Smooth muscle cell (in vitro differentiated cells): ENCODE measurements around the gene NOL4L. TPM values are rescaled to one million over a fixed set of nuclear protein-coding genes. Genes with fewer than 3 reads are reported as not detected.
A peak's percentile ranks its signal among the peaks of the same experiment; 100 is the strongest.

Experiments used
- DNase-seq: peaks from one replicate; lab custom pipeline; 2025; ENCODE audit not compliant: unreplicated experiment; lab: John Stamatoyannopoulos, UW
- H2AFZ ChIP-seq: fragments of 200-600 bp; sonication (generic); 2 replicates; pipeline ENCODE4 v1.6.0; 2016; ENCODE audit warnings: antibody characterized with exemption, low read depth, mild to moderate bottlenecking
- H3F3A ChIP-seq: fragments of 200-600 bp; sonication (generic); 2 replicates; pipeline ENCODE4 v1.6.0; 2017; ENCODE audit warnings: antibody characterized with exemption, low read depth
- H3K27ac ChIP-seq: fragments of 200-600 bp; sonication (generic); 2 replicates; pipeline ENCODE4 v1.5.1; 2016; ENCODE audit warnings: low read depth, mild to moderate bottlenecking
- H3K27me3 ChIP-seq: fragments of 200-600 bp; sonication (generic); 2 replicates; pipeline ENCODE4 v1.6.1; 2016; ENCODE audit warnings: low read depth, mild to moderate bottlenecking
- H3K36me3 ChIP-seq: fragments of 200-600 bp; sonication (generic); 2 replicates; pipeline ENCODE4 v1.5.1; 2016; ENCODE audit warnings: low read depth
- H3K4me1 ChIP-seq: fragments of 200-600 bp; sonication (generic); 2 replicates; pipeline ENCODE4 v1.5.1; 2016; ENCODE audit warnings: low read depth
- H3K4me2 ChIP-seq: fragments of 200-600 bp; sonication (generic); 2 replicates; pipeline ENCODE4 v1.6.0; 2016; ENCODE audit warnings: mild to moderate bottlenecking
- H3K4me3 ChIP-seq: fragments of 200-600 bp; sonication (generic); 2 replicates; pipeline ENCODE4 v1.5.1; 2016; ENCODE audit warnings: mild to moderate bottlenecking
- H3K79me2 ChIP-seq: fragments of 200-600 bp; sonication (generic); 2 replicates; pipeline ENCODE4 v1.6.0; 2016; ENCODE audit warnings: low read depth, mild to moderate bottlenecking
- H3K9ac ChIP-seq: fragments of 200-600 bp; sonication (generic); 2 replicates; pipeline ENCODE4 v1.6.0; 2016; ENCODE audit warnings: low read depth
- H3K9me3 ChIP-seq: fragments of 200-600 bp; sonication (generic); replicated peaks from 2 replicates; pipeline ENCODE4 v1.5.1; 2016; ENCODE audit warnings: low read depth
- H4K20me1 ChIP-seq: fragments of 200-600 bp; sonication (generic); 2 replicates; pipeline ENCODE4 v1.6.0; 2016; ENCODE audit warnings: low read depth
- whole genome bisulfite sequencing: methylation state at CpG from one replicate; pipeline ENCODE4 v1.1.7; 2016; ENCODE audit warnings: low lambda C conversion rate; 5-methylcytosine and 5-hydroxymethylcytosine counted together
- polyA plus RNA-seq: library from polyadenylated mRNA; unstranded; fragments of >200 nt; fragmentation: Nextera tagmentation; extraction: Ambion mirVana; gene quantifications from 2 replicates; pipeline ENCODE4 v1.2.1, GENCODE V29; 2016
- total RNA-seq: library from RNA; depleted of rRNA; stranded (reverse); fragments of >200 nt; gene quantifications from 2 replicates; pipeline ENCODE4 v1.2.3, GENCODE V29; 2014
- TF ChIP-seq, protein P1 (sequence below): fragments of 200-600 bp; sonication (generic); IDR thresholded peaks from 2 replicates; pipeline ENCODE4 v1.5.1; 2017; ENCODE audit warnings: borderline replicate concordance, mild to moderate bottlenecking, antibody characterized with exemption; ENCODE audit not compliant: insufficient read depth, poor library complexity, severe bottlenecking

Gene NOL4L
- total and polyA plus RNA-seq, 2 experiments from 2014 or later = 26.0 to 26.2 TPM

DNA sequence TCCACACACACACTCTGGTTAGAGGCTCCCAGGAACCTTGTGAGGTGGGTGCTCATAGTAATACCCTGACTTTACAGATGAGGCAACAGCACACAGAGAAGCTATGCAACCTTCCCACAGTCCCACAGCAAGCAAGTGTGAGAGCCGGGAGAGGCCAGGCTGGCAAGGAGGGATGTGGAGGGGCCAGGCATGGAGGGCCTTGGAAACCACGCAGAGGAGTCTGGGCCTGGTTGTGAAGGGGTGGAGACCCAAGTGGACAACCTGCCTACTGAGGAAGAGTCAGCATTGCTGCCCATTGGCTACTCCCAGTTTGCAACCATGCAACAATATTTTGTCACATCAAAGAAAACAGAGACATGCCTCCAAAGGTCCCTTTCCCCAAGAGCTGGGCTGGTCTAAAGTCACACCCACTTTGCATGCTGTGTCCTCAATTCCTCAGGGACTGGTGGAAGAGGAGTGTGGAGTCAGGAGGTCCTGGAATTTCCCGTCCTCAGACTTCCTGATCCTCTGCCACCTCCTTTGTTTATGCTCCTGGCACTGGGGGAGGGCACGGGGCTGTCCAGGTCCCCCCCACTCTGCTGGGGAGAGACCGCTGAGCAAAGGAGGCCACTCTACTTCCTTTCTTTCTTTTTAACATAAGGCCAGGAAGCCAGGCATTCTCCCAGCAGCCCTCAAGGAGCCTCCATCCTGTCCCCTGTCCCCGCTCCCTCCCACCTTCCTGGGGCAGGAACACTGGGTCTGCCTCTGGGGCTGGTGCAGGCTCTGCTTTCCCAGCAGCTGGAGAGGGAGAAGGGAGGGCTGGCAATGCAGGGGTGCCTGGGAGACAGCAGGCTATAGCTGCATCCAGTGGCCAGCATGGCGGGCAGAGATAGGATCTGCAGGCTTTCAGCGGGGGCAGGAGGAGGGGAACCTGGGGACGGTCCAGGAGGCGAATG is 68.3 kb downstream of the NOL4L start:
- Histone ChIP-seq H3K4me3 (no peak overlapping the region), H3F3A (no peaks in the 10 kb centered on the region), H3K36me3 (no peaks in the 10 kb centered on the region), H2AFZ (peak overlapping the region; percentile 13), H3K27me3 (no peaks in the 10 kb centered on the region), H3K27ac (no peak overlapping the region), H3K4me2 (no peak overlapping the region), H4K20me1 (no peaks in the 10 kb centered on the region), H3K4me1 (no peaks in the 10 kb centered on the region), H3K9me3 (no peaks in the 10 kb centered on the region), H3K79me2 (no peaks in the 10 kb centered on the region), H3K9ac (no peak overlapping the region)
- WGBS = 45% methylated on average over 10 of the region's 10 CpGs
- DNase-seq = no peak
- TF ChIP-seq, protein P1, sequence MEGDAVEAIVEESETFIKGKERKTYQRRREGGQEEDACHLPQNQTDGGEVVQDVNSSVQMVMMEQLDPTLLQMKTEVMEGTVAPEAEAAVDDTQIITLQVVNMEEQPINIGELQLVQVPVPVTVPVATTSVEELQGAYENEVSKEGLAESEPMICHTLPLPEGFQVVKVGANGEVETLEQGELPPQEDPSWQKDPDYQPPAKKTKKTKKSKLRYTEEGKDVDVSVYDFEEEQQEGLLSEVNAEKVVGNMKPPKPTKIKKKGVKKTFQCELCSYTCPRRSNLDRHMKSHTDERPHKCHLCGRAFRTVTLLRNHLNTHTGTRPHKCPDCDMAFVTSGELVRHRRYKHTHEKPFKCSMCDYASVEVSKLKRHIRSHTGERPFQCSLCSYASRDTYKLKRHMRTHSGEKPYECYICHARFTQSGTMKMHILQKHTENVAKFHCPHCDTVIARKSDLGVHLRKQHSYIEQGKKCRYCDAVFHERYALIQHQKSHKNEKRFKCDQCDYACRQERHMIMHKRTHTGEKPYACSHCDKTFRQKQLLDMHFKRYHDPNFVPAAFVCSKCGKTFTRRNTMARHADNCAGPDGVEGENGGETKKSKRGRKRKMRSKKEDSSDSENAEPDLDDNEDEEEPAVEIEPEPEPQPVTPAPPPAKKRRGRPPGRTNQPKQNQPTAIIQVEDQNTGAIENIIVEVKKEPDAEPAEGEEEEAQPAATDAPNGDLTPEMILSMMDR = no peak

DNA sequence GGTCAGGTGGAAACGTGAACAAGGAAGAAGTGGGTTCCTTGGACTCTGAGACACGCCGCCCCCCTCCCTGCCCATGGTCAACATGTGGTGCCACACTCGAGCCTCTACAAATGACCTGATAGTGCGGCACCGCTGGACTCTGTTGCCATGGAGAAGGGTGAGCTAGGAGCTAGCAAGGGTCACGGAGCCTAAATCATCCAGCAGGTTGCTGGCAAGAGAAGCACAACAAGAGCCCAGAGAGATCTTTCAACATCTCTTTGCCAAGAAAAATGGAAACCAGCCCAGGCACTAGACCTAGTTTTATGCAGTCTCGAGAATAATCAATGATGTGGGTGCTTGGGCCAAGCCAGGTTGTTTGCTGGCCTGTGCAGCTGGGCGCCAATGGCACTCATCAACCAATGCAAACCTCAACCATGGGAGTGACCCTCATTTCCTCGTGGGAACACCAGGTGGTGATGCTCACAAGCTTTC is 69.5 kb downstream of the NOL4L start:
- no peak overlapping the region for H2AFZ ChIP-seq
- H3K27ac ChIP-seq = no peak overlapping the region
- H4K20me1 ChIP-seq = no peaks in the 10 kb centered on the region
- H3K4me2 ChIP-seq = no peak overlapping the region
- TF ChIP-seq, protein P1 = no peak
- no peaks in the 10 kb centered on the region for H3K9me3 ChIP-seq
- H3K79me2 ChIP-seq = no peaks in the 10 kb centered on the region
- H3K4me1 ChIP-seq = peaks cover 8% of the 10 kb centered on the region
- no peak overlapping the region for H3K4me3 ChIP-seq
- no peaks in the 10 kb centered on the region for H3K27me3 ChIP-seq
- DNase-seq = no peak
- no peaks in the 10 kb centered on the region for H3K36me3 ChIP-seq
- 96% methylated on average over 10 of the region's 10 CpGs for WGBS
- no peaks in the 10 kb centered on the region for H3F3A ChIP-seq
- H3K9ac ChIP-seq = no peak overlapping the region

DNA sequence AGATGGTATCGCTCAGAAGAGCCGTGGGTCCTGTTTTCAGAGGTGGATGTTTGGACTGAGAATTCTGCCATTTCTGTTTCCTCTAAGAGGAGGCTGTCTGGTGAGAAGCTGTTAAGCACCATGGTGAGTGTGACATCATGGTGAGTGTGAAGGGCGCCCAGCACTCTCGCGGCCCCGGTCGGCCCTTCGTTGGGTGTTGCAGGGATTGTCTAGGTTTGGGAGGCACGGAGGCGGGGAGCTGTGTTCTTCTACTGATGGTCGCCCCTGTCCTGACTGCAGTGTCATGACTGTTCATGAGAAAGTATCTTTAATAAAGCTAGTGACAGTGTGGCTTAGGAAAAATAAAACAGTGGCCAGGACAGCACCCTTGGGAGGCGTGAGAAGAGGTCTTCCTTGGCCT is 70.4 kb downstream of the NOL4L start:
- H2AFZ ChIP-seq = no peak overlapping the region
- no peaks in the 10 kb centered on the region for H3K79me2 ChIP-seq
- H3K4me2 ChIP-seq = no peak overlapping the region
- no peak for DNase-seq
- H3K4me3 ChIP-seq = no peak overlapping the region
- H3K27me3 ChIP-seq = no peaks in the 10 kb centered on the region
- no peak overlapping the region for H3K9ac ChIP-seq
- no peaks in the 10 kb centered on the region for H4K20me1 ChIP-seq
- H3K9me3 ChIP-seq = no peaks in the 10 kb centered on the region
- TF ChIP-seq, protein P1 = no peak
- no peaks in the 10 kb centered on the region for H3K36me3 ChIP-seq
- H3F3A ChIP-seq = no peaks in the 10 kb centered on the region
- 94% methylated on average over 12 of the region's 12 CpGs for WGBS
- H3K27ac ChIP-seq = no peak overlapping the region
- H3K4me1 ChIP-seq = peaks cover 13% of the 10 kb centered on the region
